Panc1 (cell line): ENCODE measurements around the gene GATB. TPM values are rescaled to one million over a fixed set of nuclear protein-coding genes. Genes with fewer than 3 reads are reported as not detected.

Experiments
- ATAC-seq: fragments of 200-7000 bp; cut with Tn5 transposase; 2 replicates; pipeline ENCODE4 v1.9.1; 2020; ENCODE audit warnings: mild to moderate bottlenecking, moderate library complexity
- BruUV-seq: library from RNA; stranded (reverse); fragments of 400-500 nt; replicated peaks from 2 replicates; lab custom pipeline; 2021; lab: Mats Ljungman, UMichigan
- CTCF ChIA-PET: fragments of 300-600 bp; sonication (Branson Sonifier 250); formaldehyde crosslinking; loops from one replicate; lab custom pipeline; 2022; ENCODE audit warnings: antibody characterized with exemption; lab: Charles Lee
- POLR2A ChIA-PET: fragments of 300-600 bp; sonication (Branson Sonifier 250); formaldehyde crosslinking; loops from one replicate; lab custom pipeline; 2022; ENCODE audit warnings: antibody characterized with exemption; lab: Charles Lee
- DNase-seq: peaks from one replicate; pipeline ENCODE4 v3.0.0-alpha.2; 2010; ENCODE audit warnings: low read depth, low spot score
- H3K27ac ChIP-seq: 2 replicates; pipeline ENCODE4 v1.5.1; 2011; ENCODE audit warnings: mild to moderate bottlenecking, low read length, inconsistent platforms
- H3K27me3 ChIP-seq: fragments of 200-500 bp; sonication (Bioruptor generic); 2 replicates; pipeline ENCODE4 v1.6.0; 2014; ENCODE audit warnings: low read length, inconsistent platforms; ENCODE audit not compliant: control insufficient read depth, insufficient read depth
- H3K36me3 ChIP-seq: fragments of 200-500 bp; sonication (Bioruptor generic); 2 replicates; pipeline ENCODE4 v1.5.1; 2014; ENCODE audit warnings: inconsistent platforms, mild to moderate bottlenecking, low read length, moderate library complexity; ENCODE audit not compliant: control insufficient read depth, insufficient read depth
- H3K4me1 ChIP-seq: 2 replicates; pipeline ENCODE4 v1.5.1; 2011; ENCODE audit warnings: inconsistent platforms, mild to moderate bottlenecking, low read length, moderate library complexity; ENCODE audit not compliant: control insufficient read depth, insufficient read depth
- H3K4me3 ChIP-seq, 2 experiments: 2 replicates each; pipeline ENCODE4 v1.5.1; 2011 to 2012; ENCODE audit warnings: low read depth in 2 of 2, low read length in 2 of 2, mild to moderate bottlenecking in 2 of 2, inconsistent platforms in 1 of 2, moderate library complexity in 1 of 2
- H3K9me3 ChIP-seq: fragments of 200-500 bp; sonication (Bioruptor generic); 2 replicates; pipeline ENCODE4 v1.5.1; 2014; ENCODE audit warnings: low read depth, mild to moderate bottlenecking, inconsistent platforms, low read length, moderate library complexity; ENCODE audit not compliant: control insufficient read depth, insufficient read depth
- CTCF ChIP-seq: fragments of 450-650 bp; IDR thresholded peaks from 2 replicates; pipeline ENCODE4 v1.5.1; 2017; ENCODE audit warnings: mild to moderate bottlenecking
- POLR2AphosphoS5 ChIP-seq: IDR thresholded peaks from 2 replicates; pipeline ENCODE4 v1.6.1; 2012; ENCODE audit warnings: mild to moderate bottlenecking, low read depth, low read length, moderate library complexity
- REST ChIP-seq, 2 experiments: IDR thresholded peaks; 2 replicates each; pipeline ENCODE4 v1.6.1; 2011 to 2012; ENCODE audit warnings: low read depth in 2 of 2, control low read depth in 1 of 2, low read length in 1 of 2, mild to moderate bottlenecking in 1 of 2, moderate library complexity in 1 of 2; ENCODE audit not compliant: insufficient read depth in 1 of 2
- SIN3A ChIP-seq: IDR thresholded peaks from 2 replicates; pipeline ENCODE4 v1.6.1; 2012; ENCODE audit warnings: low read depth, mild to moderate bottlenecking, low read length, moderate library complexity, borderline replicate concordance; ENCODE audit not compliant: insufficient read depth
- TCF7L2 ChIP-seq: IDR thresholded peaks from 2 replicates; pipeline ENCODE4 v1.6.1; 2011; ENCODE audit warnings: mild to moderate bottlenecking, low read depth, low read length, inconsistent platforms
- in situ Hi-C: cut with HindIII; loops from 2 replicates; pipeline ENCODE4 v1.10.0; 2016; ENCODE audit warnings: low sequenced_read_pairs, low pct_unique_long_range_greater_than_20kb
- intact Hi-C: fragments of 100-400 bp; cut with micrococcal nuclease; formaldehyde crosslinking; loops from one replicate; pipeline ENCODE4 v1.10.0; 2022; ENCODE audit not compliant: unreplicated experiment
- total RNA-seq: library from RNA; stranded (reverse); gene quantifications from one replicate; pipeline ENCODE4 v1.2.1, GENCODE V29; 2021; ENCODE audit not compliant: unreplicated experiment

Gene GATB
- total RNA-seq, 1 experiment from 2014 or later = 9.7 TPM

GRCh38 chr4:151644622-151645021, 116.2 kb downstream of the GATB start:
- DNase-seq (no peak), ATAC-seq (no peak)
- no peak overlapping the region for H3K27ac ChIP-seq
- H3K27me3 ChIP-seq = no peaks in the 10 kb centered on the region; the same call in 1 of the 2 replicates
- TF ChIP-seq POLR2AphosphoS5 = no peak
- TF ChIP-seq SIN3A = no peak
- peak; percentile 37; the same call in 1 of the 2 replicates for TF ChIP-seq CTCF
- BruUV-seq = no TSS peak
- ChIA-PET POLR2A (no interaction called here), CTCF (no interaction called here)
- H3K4me1 ChIP-seq = no peaks in the 10 kb centered on the region
- in situ Hi-C loops = no loop called here
- no peaks in the 10 kb centered on the region for H3K9me3 ChIP-seq
- no peaks in the 10 kb centered on the region for H3K36me3 ChIP-seq
- intact Hi-C loops = no loop called here
- no peak overlapping the region for H3K4me3 ChIP-seq

GRCh38 chr4:151643564-151643963, 117.2 kb downstream of the GATB start:
- no peak for DNase-seq
- H3K4me3 ChIP-seq = no peak overlapping the region
- H3K27ac ChIP-seq = no peak overlapping the region
- no peak for TF ChIP-seq REST (IDR thresholded peaks at IDR 0.05; ENCODE audit: insufficient read depth in 1 of 2, low read depth in 2 of 2, low read length in 1 of 2)
- no peak for TF ChIP-seq TCF7L2
- TF ChIP-seq CTCF = no peak
- no peak for TF ChIP-seq POLR2AphosphoS5
- POLR2A ChIA-PET = no interaction called here
- in situ Hi-C loops = no loop called here
- CTCF ChIA-PET = no interaction called here
- no TSS peak for BruUV-seq
- H3K4me1 ChIP-seq = no peaks in the 10 kb centered on the region
- no peaks in the 10 kb centered on the region for H3K27me3 ChIP-seq
- H3K36me3 ChIP-seq = no peaks in the 10 kb centered on the region
- intact Hi-C loops = no loop called here
- ATAC-seq = no peak
- H3K9me3 ChIP-seq = no peaks in the 10 kb centered on the region
